PFSK-1 (cell line): ENCODE results near the gene MDGA2.

Experiments
- FOXP2 ChIP-seq: optimal IDR thresholded peaks from 2 replicates; pipeline ENCODE3; 2011; ENCODE audit warnings: borderline replicate concordance, control low read depth, inconsistent platforms; ENCODE audit not compliant: insufficient read depth; ENCODE audit errors: extremely low read length, extremely low read depth
- POLR2AphosphoS5 ChIP-seq: IDR thresholded peaks from 2 replicates; pipeline ENCODE4 v1.6.1; 2012; ENCODE audit warnings: low read depth, mild to moderate bottlenecking, control low read depth, low read length, moderate library complexity
- REST ChIP-seq, 2 experiments: IDR thresholded peaks; 2 replicates each; pipeline versions ENCODE4 v1.6.1 to v1.8.0; 2011 to 2012; ENCODE audit warnings: low read depth in 2 of 2, low read length in 2 of 2, control low read depth in 1 of 2, inconsistent platforms in 1 of 2, mild to moderate bottlenecking in 1 of 2, moderate library complexity in 1 of 2; ENCODE audit not compliant: insufficient read depth in 1 of 2
- SIN3A ChIP-seq: IDR thresholded peaks from 2 replicates; pipeline ENCODE4 v1.6.1; 2012; ENCODE audit warnings: mild to moderate bottlenecking, low read length, moderate library complexity, borderline replicate concordance; ENCODE audit not compliant: insufficient read depth
- TAF1 ChIP-seq: IDR thresholded peaks from 2 replicates; pipeline ENCODE4 v1.6.1; 2012; ENCODE audit warnings: low read length, control low read depth, borderline replicate concordance; ENCODE audit not compliant: insufficient read depth

The MDGA2 gene

GRCh38 chr14:47626151-47627035 lies 49.0 kb downstream of the MDGA2 start:
- TF ChIP-seq POLR2AphosphoS5 (no peak), TAF1 (no peak), REST (IDR thresholded peaks at IDR 0.05; ENCODE audit: insufficient read depth in 1 of 2, low read depth in 2 of 2, low read length in 2 of 2) (no peak), SIN3A (no peak), FOXP2 (no peak)

- no peak for TF ChIP-seq POLR2AphosphoS5
- no peak for TF ChIP-seq TAF1
- no peak for TF ChIP-seq REST (IDR thresholded peaks at IDR 0.05; ENCODE audit: insufficient read depth in 1 of 2, low read depth in 2 of 2, low read length in 2 of 2)
- TF ChIP-seq FOXP2, result no peak
- TF ChIP-seq SIN3A, result no peak
Observed at GRCh38 chr14:47619392-47619791, 56.0 kb downstream of the MDGA2 start.

- TF ChIP-seq SIN3A (no peak), REST (IDR thresholded peaks at IDR 0.05; ENCODE audit: insufficient read depth in 1 of 2, low read depth in 2 of 2, low read length in 2 of 2) (no peak), TAF1 (no peak), FOXP2 (no peak), POLR2AphosphoS5 (no peak)
Observed at GRCh38 chr14:47606566-47606965, 68.8 kb downstream of the MDGA2 start.

GRCh38 chr14:47596860-47597259 lies 78.5 kb downstream of the MDGA2 start:
- no peak for TF ChIP-seq POLR2AphosphoS5
- TF ChIP-seq SIN3A, result no peak
- no peak for TF ChIP-seq TAF1
- no peak for TF ChIP-seq REST (IDR thresholded peaks at IDR 0.05; ENCODE audit: insufficient read depth in 1 of 2, low read depth in 2 of 2, low read length in 2 of 2)

GRCh38 chr14:47596232-47596631 lies 79.2 kb downstream of the MDGA2 start:
- no peak for TF ChIP-seq REST (IDR thresholded peaks at IDR 0.05; ENCODE audit: insufficient read depth in 1 of 2, low read depth in 2 of 2, low read length in 2 of 2)
- TF ChIP-seq POLR2AphosphoS5, result no peak
- TF ChIP-seq FOXP2, result no peak
